Cardiac muscle cell (in vitro differentiated cells and primary cell): Measurements from ENCODE around the gene SIGLEC11. TPM values are rescaled to one million over a fixed set of nuclear protein-coding genes. Genes with fewer than 3 reads are reported as not detected.

Experiments
- DNase-seq, 2 donors: peaks; one replicate each; pipeline versions ENCODE4 v3.0.0 to v3.0.0-alpha.2; 2010 to 2017; ENCODE audit warnings: low read depth in 1 of 2, low spot score in 1 of 2
- H3K27ac ChIP-seq: fragments of 200-600 bp; sonication (generic); 2 replicates; pipeline ENCODE4 v1.5.1; 2016
- H3K27me3 ChIP-seq: fragments of 200-600 bp; sonication (generic); 2 replicates; pipeline ENCODE4 v1.6.0; 2016; ENCODE audit warnings: control low read depth
- H3K36me3 ChIP-seq: fragments of 200-600 bp; sonication (generic); 2 replicates; pipeline ENCODE4 v1.5.1; 2016; ENCODE audit warnings: control low read depth
- H3K4me1 ChIP-seq: fragments of 200-600 bp; sonication (generic); 2 replicates; pipeline ENCODE4 v1.8.1; 2017; ENCODE audit warnings: low read depth, mild to moderate bottlenecking, mixed run types
- H3K4me3 ChIP-seq: fragments of 200-600 bp; sonication (generic); 2 replicates; pipeline ENCODE4 v1.5.1; 2016; ENCODE audit warnings: mild to moderate bottlenecking
- H3K9me3 ChIP-seq: fragments of 200-600 bp; sonication (generic); 2 replicates; pipeline ENCODE4 v1.5.1; 2017; ENCODE audit warnings: low read depth, mild to moderate bottlenecking, control low read depth
- CTCF ChIP-seq: IDR thresholded peaks from 2 replicates; pipeline ENCODE4 v1.5.1; 2012; ENCODE audit warnings: low read depth, mild to moderate bottlenecking, low read length
- polyA plus RNA-seq: library from polyadenylated mRNA; unstranded; fragments of >200 nt; fragmentation: Nextera tagmentation; extraction: Ambion mirVana; gene quantifications from 2 replicates; pipeline ENCODE4 v1.2.1, GENCODE V29; 2016
- total RNA-seq: library from RNA; depleted of rRNA; stranded (reverse); fragments of >200 nt; gene quantifications from 2 replicates; pipeline ENCODE4 v1.2.3, GENCODE V29; 2016

SIGLEC11 gene
- total and polyA plus RNA-seq, 2 experiments from 2014 or later, result 0.03 to 0.13 TPM

GRCh38 chr19:49937750-49938381 is 23.1 kb downstream of the SIGLEC11 start:
- Histone ChIP-seq H3K36me3 (no peaks in the 10 kb centered on the region), H3K27me3 (no peaks in the 10 kb centered on the region), H3K27ac (no peak overlapping the region), H3K4me1 (no peaks in the 10 kb centered on the region), H3K4me3 (no peak overlapping the region), H3K9me3 (no peaks in the 10 kb centered on the region)
- DNase-seq, result peak; percentile 78 to 83
- peak; percentile 94 for TF ChIP-seq CTCF

GRCh38 chr19:49936549-49936948 is 24.4 kb downstream of the SIGLEC11 start:
- Histone ChIP-seq H3K27ac (no peak overlapping the region), H3K27me3 (no peaks in the 10 kb centered on the region), H3K36me3 (no peaks in the 10 kb centered on the region), H3K9me3 (no peaks in the 10 kb centered on the region), H3K4me1 (no peaks in the 10 kb centered on the region), H3K4me3 (no peak overlapping the region)
- no peak for TF ChIP-seq CTCF
- no peak for DNase-seq

- H3K27me3 ChIP-seq, result no peaks in the 10 kb centered on the region
- no peak overlapping the region for H3K27ac ChIP-seq
- H3K9me3 ChIP-seq, result no peaks in the 10 kb centered on the region
- no peaks in the 10 kb centered on the region for H3K36me3 ChIP-seq
- no peak overlapping the region for H3K4me3 ChIP-seq
- H3K4me1 ChIP-seq, result no peaks in the 10 kb centered on the region
- TF ChIP-seq CTCF, result no peak
- no peak for DNase-seq
Observed at GRCh38 chr19:49933643-49934042, 27.3 kb downstream of the SIGLEC11 start.

- Histone ChIP-seq H3K36me3 (no peaks in the 10 kb centered on the region), H3K4me1 (peaks cover 3% of the 10 kb centered on the region), H3K27ac (no peak overlapping the region), H3K4me3 (no peak overlapping the region), H3K9me3 (no peaks in the 10 kb centered on the region), H3K27me3 (no peaks in the 10 kb centered on the region)
- DNase-seq, result no peak
- TF ChIP-seq CTCF, result no peak
Observed at GRCh38 chr19:49932731-49933131, 28.2 kb downstream of the SIGLEC11 start.

GRCh38 chr19:49932041-49932451 is 28.9 kb downstream of the SIGLEC11 start:
- no peaks in the 10 kb centered on the region for H3K9me3 ChIP-seq
- no peak overlapping the region for H3K4me3 ChIP-seq
- H3K27me3 ChIP-seq, result no peaks in the 10 kb centered on the region
- H3K4me1 ChIP-seq, result peaks cover 3% of the 10 kb centered on the region
- no peak overlapping the region for H3K27ac ChIP-seq
- TF ChIP-seq CTCF, result no peak
- no peaks in the 10 kb centered on the region for H3K36me3 ChIP-seq
- DNase-seq, result no peak
